CD4-positive, alpha-beta T cell treated with Interleukin-17A for 1 hour (primary cell): ENCODE data around the gene C2CD5.
"Not testable (repeated sequence)": the region's sequence is repeated elsewhere in the genome, so short reads cannot be mapped to it uniquely, and the experiment has no call there.

Experiments
- DNase-seq: peaks from one replicate; pipeline ENCODE4 v3.0.0-alpha.2; 2020

The C2CD5 gene

DNA sequence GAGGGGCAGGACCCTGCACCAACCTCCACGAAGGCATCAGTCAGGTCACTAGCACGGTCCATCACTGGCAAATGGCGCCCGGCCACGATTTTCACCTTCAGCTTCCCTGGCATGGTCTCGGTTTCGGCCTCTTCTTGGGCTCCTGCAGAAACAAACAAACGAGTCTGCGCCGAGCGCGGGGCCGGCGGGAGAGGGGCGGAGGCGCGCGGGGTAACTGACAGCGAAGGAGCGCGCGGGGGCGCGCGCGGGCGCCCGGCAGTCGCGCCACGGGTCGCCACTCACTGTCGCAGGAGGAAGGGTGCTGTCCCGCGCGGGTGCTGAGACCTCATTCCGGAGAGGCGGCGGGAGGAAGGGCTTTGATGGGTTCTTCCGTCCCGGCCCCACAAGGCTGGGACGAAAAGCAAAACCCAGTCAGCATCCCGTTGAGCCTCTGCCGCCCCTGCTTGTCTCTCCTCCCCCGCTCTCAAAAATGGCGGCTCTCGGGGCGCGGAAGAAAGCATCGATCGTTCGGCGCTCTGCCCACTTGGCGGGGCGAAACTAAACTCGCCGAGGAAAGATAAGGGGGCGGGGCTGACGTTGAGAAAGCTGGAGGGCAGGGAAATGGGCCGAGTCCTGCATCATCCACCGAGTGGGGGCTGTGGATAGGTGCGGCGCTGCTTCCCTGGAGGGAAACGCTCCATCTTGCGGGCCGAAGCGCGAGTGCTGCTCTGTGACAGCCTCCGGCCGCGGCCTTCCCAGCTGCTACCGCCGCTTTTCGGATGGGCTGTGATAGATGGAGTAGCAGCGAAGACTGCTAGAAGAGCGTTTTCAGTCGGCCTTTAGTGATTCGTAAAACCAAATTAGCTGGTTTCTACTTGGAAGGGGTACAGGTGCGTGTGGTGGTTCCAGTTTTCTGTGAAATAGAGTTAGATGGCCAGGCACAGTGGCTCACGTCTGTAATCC lies at the start of gene C2CD5:
TSS of gene C2CD5 (minus strand) at position 505 of the 942 bp plus-strand sequence. CDS start at position 113, 392 bp downstream.
- peak; percentile 97 for DNase-seq

- no peak for DNase-seq
Observed at GRCh38 chr12:22593864-22594263, 49.5 kb upstream of the C2CD5 start.

DNA sequence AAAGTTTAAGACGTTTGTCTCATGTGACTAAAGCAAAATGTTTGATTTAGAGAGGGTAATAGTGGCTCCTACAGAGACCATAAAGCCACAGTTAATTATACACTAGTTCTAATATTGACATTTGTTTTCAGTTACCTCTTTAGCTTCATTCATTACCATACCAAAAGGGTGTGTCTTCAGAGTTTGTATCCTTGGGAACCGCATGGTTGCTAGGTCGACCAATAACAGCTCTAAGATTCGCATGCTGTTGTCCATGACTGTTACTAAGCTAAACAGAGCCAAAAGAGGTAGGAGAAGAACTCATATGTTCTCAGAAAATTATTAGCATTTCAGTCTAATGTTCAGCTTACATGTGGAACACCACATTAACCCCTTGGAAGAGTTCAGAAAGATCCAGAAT lies 44.5 kb upstream of the C2CD5 start:
- DNase-seq: no peak

- no peak for DNase-seq
Observed at GRCh38 chr12:22578328-22578727, 34.0 kb upstream of the C2CD5 start.

GRCh38 chr12:22577667-22578066 lies 33.3 kb upstream of the C2CD5 start:
- no peak for DNase-seq

DNA sequence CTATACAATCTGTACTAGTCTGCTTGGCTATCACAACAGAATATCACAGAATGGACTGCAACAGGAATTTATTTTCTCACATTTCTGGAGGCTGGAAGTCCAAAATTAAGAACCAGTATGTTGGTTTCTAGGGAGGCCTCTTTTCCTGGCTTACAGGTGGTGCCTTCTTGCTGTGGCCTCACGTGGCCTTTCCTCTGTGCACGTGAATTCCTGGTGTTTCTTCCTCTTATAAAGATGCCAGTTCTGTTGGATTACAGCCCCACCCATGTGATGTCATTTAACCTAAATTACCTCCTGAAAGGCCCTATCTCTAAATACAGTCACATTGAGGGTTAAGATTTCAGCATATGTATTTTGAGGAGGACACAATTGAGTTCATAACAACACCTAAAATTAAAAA lies 32.1 kb upstream of the C2CD5 start:
- DNase-seq: no peak

GRCh38 chr12:22576065-22576464 lies 31.7 kb upstream of the C2CD5 start:
- no peak for DNase-seq

DNA sequence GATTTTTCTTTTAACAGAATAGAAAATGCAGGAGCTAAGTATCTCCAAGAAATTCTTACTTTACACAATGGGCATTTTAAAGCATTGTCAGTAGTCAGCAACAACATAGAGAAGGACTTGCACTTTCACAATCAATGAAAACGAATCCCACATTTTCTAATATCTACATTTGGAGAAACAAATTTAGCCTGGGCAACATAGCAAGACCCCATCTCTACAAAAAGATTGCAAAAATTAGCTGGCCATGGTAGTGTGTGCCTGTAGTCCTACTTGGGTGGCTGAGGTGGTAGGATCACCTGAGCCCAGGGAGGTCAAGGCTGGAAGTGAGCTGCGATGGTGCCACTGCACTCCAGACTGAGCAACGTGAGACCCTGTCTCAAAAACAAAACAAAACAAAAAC lies 30.6 kb upstream of the C2CD5 start:
- DNase-seq: no peak

GRCh38 chr12:22573181-22573580 lies 28.8 kb upstream of the C2CD5 start:
- DNase-seq: no peak

DNA sequence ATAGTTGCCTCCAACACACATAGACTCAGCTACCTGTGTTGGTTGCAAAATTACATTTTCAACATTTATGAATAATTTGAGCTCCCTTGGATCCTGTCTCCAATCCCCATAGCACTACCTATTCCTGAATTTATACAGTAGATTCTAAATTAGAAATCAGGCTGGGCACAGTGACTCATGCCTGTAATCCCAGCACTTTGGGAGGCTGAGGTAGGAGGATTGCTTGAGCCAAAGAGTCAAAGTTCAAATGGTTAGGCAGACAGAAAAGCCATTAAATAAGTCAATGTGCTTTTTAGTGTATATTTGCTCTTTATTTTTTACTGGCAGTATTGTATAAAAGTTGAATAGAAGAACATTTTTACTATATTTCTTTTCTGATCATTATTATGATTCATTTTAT lies 24.9 kb upstream of the C2CD5 start:
- no peak for DNase-seq

DNA sequence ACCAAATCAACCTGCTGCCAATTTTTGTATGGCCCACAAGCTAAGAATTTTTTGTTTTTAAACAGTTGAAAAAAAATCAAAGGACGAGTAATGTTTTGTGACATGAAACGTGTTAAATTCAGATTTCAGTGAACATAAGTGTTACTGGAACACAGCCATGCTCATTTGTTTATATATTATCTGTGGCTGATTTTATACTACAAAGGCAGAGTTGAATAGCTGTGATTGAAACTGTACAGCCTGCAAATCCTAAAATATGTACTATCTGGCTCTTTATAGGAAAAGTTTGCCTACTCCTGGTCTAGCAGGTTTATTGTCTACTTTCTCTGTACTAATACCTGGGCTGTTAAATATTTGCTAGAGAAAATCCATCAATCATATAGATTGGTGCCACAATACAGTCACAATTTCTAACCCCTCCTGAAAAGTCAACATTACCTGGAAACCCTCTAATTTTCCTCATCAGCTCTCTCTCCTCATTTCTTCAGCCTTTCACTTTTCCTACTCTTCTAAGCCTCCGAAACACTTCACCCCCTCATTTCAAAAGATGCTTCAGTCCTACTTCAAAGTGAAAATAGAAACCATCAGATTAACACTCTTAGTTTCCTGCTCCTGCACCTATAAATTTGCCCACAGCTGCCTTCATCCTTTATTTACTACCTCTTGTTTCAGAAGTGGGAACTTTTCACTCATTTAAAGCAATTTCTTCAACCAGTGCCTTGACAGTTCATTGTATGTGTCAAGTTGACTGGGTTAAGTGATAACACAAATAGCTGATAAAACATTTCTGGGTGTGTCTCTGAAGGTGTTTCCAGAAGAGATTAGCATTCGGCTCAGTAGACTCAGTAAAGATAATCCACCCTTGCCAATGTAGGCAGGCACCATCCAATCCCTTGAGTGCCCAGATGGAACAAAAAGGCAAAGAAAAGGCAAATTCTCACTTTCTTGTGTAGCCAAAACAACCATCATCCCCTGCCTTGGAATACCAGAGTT lies 18.0 kb upstream of the C2CD5 start:
- DNase-seq: no peak

GRCh38 chr12:22554750-22555149 lies 10.4 kb upstream of the C2CD5 start:
- not testable (repeated sequence) for DNase-seq

DNA sequence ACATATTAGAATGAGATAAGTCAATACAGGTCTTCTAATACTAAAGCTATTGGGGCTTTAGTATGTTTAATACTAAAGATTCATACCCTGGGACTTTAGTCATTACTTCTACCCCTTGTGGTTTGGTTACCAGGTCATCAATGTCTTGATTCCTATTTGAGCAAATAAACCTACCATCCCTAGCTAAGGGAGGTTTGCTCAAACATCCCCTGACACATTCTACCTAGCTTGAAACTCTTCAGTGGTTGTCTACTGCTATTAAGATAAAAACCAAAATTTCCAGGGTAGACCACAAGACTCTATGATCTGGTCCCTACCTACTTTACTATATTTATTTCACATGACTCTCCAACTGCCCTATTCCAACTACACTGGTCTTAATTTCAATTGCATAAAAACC lies 7.3 kb upstream of the C2CD5 start:
- no peak for DNase-seq

GRCh38 chr12:22545255-22545654 lies 913 bp upstream of the C2CD5 start:
- no peak for DNase-seq

GRCh38 chr12:22543246-22544037 lies 900 bp downstream of the C2CD5 start:
- peak; percentile 57 for DNase-seq

DNA sequence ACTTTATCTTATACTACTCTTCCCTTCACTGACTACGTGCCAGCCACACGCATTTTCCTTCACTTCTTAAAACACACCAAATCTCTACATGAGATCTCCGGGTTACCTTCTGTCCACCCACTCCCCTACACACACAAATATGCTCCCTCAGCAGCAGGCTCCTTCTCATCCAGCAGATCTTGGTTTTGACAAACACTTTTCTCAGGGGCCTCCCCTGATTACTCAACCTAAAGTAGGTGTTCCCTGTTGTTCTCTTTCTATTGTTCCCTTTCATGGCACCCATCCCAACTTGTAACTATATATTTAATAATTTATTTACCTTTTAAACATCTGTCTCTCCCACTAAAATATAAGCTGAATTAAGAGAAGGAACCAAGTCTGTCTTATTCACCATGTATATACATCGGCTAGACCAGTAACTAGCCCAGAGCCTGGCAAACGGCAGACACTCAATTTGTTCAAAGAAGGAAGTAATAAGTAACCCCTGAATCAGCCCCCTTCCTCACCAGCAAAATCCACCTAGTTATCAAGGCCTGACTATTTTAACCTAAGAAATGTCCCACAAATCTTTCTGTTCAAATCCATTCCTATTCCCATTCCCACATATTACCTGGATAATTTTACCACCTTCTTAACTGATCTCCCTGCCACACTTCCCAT lies 2.7 kb downstream of the C2CD5 start:
- DNase-seq: no peak

DNA sequence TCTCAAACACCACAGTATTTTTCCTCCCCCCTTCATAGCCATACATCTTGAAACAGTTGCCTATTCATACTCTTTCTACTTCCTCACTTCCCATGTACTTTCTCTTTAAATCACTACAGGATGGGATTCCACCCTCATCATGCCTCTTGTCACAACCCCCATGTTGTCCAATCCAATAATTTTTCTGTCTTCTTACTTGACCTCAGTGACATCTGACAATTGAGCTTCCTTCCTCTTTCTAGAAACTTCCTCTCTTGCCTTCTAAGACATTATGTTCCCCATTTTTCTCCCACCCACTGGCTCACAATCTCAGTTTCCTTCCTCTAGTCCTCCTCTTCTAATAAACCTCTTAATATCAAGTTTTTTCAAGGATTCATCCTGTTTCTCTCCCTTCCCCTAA lies 5.3 kb downstream of the C2CD5 start:
- peak; percentile 21 for DNase-seq

GRCh38 chr12:22538311-22538710 lies 6.0 kb downstream of the C2CD5 start:
- DNase-seq: no peak

- no peak for DNase-seq
Observed at GRCh38 chr12:22536971-22537544, 7.3 kb downstream of the C2CD5 start.

GRCh38 chr12:22536346-22536945 lies 7.9 kb downstream of the C2CD5 start:
- DNase-seq: no peak

- peak; percentile 30 for DNase-seq
Observed at GRCh38 chr12:22535478-22535877, 8.9 kb downstream of the C2CD5 start.
